IPS DF 19.7 (cell line): ENCODE data around the gene MAGEB17.

Experiments
- DNase-seq: peaks from one replicate; pipeline ENCODE4 v3.0.0-alpha.2; 2013; ENCODE audit warnings: low read depth, low spot score

The MAGEB17 gene

DNA sequence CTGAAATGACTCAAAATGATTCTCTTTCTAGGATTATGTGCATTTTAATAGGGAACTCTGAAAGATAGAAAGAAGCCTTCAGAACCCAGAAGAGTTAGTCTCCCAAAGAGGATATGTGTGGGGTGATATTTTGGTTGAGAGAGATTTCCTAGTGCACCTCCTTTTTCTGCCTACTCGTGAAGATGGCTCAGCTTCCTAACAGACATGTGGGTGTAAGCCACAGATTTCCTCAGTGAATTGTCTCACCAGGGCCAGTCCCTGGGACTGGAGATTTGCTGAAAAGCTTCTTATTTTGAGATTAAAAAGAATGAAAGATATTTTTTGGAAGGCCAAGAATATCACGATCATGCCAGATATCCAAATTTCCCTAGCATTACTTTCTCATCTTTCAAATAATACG is 42.8 kb downstream of the MAGEB17 start:
- DNase-seq = no peak

DNA sequence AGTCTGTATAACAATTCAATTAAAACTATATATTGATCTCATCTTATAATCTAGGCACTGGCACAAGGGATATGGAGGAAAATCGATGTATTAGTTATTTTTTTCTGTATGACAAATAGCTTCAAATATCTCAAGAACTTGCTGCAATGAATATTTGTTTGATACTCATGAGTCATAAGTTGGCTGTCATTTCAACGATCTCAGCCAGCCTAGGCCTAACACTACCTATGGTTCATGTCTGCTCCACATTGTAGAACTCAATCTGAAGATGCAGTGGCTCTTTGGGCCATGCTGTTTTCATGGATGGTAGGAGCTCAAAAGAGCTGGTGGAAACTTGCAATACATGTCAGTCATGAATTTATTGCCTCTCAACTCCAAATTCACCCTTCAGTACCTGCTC is 44.7 kb downstream of the MAGEB17 start:
- no peak for DNase-seq

DNA sequence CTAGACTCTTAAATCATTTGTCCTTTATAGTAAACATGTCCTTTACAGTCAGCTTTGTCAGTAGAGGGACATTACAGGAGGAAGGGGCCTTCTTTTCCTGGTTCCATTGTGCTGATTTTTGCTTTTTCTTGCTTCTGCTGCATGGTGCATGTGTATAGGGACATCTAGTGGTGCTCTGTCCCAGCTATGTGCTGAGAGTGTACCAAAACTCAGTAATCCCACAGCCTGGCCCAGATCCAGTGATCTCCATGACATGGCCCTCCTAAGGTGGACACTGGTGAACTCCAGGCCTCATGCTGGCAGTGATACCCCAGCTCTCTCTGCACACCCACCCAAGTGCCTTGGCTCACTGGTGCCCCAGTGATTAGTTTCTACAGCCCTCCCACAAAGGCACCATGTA is 45.2 kb downstream of the MAGEB17 start:
- DNase-seq = no peak

DNA sequence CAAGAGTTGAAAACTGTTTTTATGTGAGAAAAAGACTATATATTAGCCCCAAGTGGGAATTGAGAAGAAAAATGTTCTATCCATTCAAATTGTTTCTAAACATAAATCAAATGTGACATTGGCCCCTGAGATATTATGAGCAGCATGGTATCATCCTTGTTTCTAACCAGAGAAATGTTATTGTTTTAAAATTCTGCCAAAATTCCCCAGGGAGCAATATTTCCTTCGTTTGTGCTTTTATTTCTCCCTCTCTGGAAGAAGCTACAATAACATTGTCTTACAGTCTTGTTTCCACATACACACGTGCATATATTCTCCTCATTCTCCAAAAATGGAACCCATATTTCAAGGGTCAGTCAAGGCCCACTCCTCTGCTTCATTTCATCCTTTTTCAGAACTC is 46.7 kb downstream of the MAGEB17 start:
- DNase-seq = no peak

DNA sequence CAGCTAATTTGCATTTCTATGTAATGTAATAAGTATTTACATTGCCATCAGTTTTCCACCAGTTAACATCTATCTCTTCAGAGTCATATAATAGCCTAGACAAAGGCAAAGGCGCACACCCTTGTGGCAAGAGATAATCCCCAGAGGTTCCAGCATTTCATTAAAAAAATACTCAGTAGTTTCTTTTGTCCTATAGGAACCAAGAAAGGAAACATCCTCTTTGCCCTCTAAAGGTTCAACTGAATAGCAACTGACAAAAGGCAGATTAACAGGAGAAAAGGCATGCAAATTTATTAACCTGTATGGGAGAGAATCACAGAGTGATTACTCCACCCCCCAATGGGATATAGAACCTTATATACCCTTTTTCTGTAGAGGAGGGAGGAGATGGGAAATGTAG is 48.4 kb downstream of the MAGEB17 start:
- DNase-seq = peak; percentile 50
